ENCODE measurements around the gene HAPSTR1.

HAPSTR1 gene

DNA sequence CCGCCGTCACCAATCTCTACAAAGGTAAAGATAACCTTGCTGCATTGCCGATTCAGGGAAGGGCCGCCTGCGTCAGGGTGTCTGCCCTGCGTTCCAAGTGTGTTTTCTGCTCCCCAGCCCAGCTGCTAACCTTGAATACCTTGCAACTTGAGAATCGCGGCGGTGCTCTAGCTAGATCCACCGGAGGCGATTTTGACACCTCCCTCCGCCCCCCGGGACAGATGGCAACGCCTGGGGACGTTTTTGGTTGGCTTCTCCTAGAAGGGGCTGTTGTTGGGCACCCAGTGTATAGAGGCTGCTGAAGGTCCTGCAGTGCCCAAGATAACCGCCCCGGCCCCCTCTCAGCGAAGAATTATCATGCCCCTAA lies 1.5 kb downstream of the HAPSTR1 start:
- TF ChIP-seq MYC (IDR thresholded peaks at IDR 0.05; ENCODE audit: low read depth, low read length) = no peak
- TF ChIP-seq, protein P1, sequence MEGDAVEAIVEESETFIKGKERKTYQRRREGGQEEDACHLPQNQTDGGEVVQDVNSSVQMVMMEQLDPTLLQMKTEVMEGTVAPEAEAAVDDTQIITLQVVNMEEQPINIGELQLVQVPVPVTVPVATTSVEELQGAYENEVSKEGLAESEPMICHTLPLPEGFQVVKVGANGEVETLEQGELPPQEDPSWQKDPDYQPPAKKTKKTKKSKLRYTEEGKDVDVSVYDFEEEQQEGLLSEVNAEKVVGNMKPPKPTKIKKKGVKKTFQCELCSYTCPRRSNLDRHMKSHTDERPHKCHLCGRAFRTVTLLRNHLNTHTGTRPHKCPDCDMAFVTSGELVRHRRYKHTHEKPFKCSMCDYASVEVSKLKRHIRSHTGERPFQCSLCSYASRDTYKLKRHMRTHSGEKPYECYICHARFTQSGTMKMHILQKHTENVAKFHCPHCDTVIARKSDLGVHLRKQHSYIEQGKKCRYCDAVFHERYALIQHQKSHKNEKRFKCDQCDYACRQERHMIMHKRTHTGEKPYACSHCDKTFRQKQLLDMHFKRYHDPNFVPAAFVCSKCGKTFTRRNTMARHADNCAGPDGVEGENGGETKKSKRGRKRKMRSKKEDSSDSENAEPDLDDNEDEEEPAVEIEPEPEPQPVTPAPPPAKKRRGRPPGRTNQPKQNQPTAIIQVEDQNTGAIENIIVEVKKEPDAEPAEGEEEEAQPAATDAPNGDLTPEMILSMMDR (IDR thresholded peaks at IDR 0.05; ENCODE audit: low read depth, low read length) = no peak
- TF ChIP-seq, protein P2, sequence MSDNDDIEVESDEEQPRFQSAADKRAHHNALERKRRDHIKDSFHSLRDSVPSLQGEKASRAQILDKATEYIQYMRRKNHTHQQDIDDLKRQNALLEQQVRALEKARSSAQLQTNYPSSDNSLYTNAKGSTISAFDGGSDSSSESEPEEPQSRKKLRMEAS (IDR thresholded peaks at IDR 0.05; ENCODE audit: low read depth, low read length) = no peak
- no peak for TF ChIP-seq POLR2A (IDR thresholded peaks at IDR 0.05; ENCODE audit: extremely low read depth, insufficient read length)
- DNase-seq (ENCODE audit: low read depth) = peak; percentile 45
- H3K4me3 ChIP-seq (ENCODE audit: low read depth, low read length) = peak overlapping the region; percentile 79

DNA sequence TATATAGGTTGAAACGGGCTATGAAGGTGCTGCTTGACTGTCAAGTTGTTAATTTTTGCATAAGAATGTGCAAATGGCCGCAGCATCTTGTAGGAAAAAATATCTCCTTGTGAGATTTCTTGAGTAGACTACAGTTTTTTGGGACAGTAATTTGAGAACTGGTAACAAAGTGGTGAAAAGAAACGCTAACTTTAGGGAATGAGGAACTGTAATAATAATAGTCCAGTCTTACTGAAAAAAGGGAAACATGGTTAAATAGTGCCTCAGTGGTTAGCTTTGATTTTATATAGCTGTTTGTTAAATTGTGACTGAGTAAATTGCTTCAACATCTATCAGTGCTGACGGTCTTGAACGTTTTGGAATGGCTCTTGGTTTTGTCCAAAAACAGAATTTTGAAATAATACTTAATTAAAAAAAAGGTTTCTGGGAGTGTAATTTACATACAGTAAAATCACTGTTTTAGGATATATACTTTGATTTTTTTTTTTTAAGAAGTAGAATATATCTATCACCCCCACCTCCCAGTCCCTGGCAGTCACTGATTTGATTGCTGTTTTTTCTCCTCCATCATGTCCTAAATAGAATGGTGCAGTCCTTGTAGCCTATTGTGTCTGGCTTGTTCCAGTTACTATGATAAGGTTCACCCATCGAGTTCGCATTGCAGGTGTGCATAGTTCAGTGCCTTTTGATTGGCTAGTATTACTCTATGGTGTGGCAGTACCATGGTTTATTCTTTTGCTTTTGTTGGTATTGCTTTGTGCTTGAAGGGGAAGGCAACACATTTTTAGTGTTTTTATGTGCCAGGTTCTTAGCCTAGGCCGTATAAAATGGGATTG lies 2.8 kb downstream of the HAPSTR1 start:
- TF ChIP-seq POLR2A (IDR thresholded peaks at IDR 0.05; ENCODE audit: extremely low read depth, insufficient read length) = no peak
- TF ChIP-seq, protein P1 (IDR thresholded peaks at IDR 0.05; ENCODE audit: low read depth, low read length) = no peak
- TF ChIP-seq MYC (IDR thresholded peaks at IDR 0.05; ENCODE audit: low read depth, low read length) = no peak
- TF ChIP-seq, protein P2 (IDR thresholded peaks at IDR 0.05; ENCODE audit: low read depth, low read length) = no peak
- no peak for DNase-seq (ENCODE audit: low read depth)
- H3K4me3 ChIP-seq (ENCODE audit: low read depth, low read length) = peak overlapping the region; percentile 79

DNA sequence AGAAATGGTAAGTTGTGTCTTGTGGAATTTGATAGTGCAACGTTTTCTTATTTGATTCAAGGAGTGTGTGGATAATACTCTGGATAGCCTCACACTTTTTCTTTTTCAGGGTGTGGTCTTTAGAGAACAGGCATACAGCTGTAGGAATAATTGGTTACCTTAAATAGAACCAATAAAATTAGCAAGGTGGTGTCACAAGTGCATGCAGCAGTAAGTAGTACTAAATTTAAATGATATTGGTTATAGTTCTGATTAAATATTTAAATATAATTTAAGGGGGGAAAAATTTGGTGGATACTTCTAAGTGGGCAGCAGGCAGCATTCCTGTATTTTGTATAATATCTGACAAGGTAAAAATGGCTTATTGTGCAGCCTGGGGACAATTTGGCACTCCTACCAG lies 3.7 kb downstream of the HAPSTR1 start:
- DNase-seq (ENCODE audit: low read depth) = no peak
- TF ChIP-seq, protein P2 (IDR thresholded peaks at IDR 0.05; ENCODE audit: low read depth, low read length) = no peak
- no peak for TF ChIP-seq MYC (IDR thresholded peaks at IDR 0.05; ENCODE audit: low read depth, low read length)
- TF ChIP-seq, protein P1 (IDR thresholded peaks at IDR 0.05; ENCODE audit: low read depth, low read length) = no peak
- no peak for TF ChIP-seq POLR2A (IDR thresholded peaks at IDR 0.05; ENCODE audit: extremely low read depth, insufficient read length)
- H3K4me3 ChIP-seq (ENCODE audit: low read depth, low read length) = peak overlapping the region; percentile 79

DNA sequence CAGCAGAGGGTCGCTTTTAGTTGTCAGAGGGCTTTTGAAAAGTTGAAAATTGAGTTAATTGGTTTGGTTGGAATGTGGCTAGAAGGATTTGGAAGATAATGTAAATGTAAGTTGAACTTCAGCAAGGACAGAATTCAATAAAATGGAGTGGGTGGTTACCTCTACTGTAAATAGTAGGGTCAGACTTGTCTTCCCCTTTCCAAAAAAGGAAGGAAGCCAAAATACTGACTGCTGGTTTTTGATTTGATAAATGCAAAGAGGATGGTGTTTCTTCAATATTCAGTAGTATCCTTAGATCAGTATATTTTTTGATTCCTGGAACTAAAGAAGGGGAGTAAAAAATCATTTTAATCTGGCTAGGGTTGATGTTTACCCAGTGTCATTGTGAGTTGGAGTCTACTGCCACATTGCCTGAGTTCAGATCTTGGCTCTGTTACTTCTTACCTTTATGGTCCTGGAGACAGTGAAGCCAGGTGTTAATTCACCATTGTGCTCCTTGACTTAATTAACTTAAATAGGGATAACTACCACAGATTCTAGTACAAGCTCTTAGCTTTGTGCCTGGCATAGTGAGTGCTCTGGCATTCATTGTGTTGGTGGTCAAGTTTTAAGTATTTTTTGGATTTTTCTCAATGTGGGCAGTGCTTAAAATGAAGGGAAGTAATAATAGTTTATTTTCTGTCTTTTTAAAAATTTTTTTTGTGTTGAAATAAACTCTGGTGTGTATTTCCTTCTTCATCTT lies 4.4 kb downstream of the HAPSTR1 start:
- TF ChIP-seq, protein P2 (IDR thresholded peaks at IDR 0.05; ENCODE audit: low read depth, low read length) = no peak
- TF ChIP-seq MYC (IDR thresholded peaks at IDR 0.05; ENCODE audit: low read depth, low read length) (no peak), POLR2A (IDR thresholded peaks at IDR 0.05; ENCODE audit: extremely low read depth, insufficient read length) (no peak)
- TF ChIP-seq, protein P1 (IDR thresholded peaks at IDR 0.05; ENCODE audit: low read depth, low read length) = no peak
- DNase-seq (ENCODE audit: low read depth) = no peak
- H3K4me3 ChIP-seq (ENCODE audit: low read depth, low read length) = peak overlapping the region; percentile 79

DNA sequence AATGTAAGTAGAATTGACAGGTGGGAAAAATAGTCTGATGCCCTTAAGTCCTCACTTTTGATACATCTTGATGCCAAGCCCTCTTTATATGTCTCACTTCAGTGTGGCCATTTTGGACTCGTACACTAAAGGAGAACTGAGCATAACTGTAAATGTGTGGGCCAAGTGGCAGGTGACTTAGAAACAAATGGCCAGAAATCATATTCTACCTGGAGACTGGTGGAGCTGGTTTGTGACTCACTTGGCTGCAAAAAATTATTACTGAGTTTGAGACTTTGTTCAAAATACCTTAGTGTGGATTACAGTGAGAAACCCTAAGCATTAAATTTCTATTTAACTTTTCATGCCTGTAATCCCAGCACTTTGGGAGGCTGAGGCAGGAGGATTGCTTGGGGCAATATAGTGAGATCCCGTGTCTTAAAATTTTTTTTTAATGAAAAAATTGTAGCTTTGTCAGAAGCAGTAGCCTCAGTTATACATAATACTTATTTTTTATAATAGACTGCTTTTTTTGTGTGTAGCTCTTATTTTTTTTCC lies 5.0 kb downstream of the HAPSTR1 start:
- no peak for DNase-seq (ENCODE audit: low read depth)
- TF ChIP-seq POLR2A (IDR thresholded peaks at IDR 0.05; ENCODE audit: extremely low read depth, insufficient read length) (no peak), MYC (IDR thresholded peaks at IDR 0.05; ENCODE audit: low read depth, low read length) (no peak)
- TF ChIP-seq, protein P1 (IDR thresholded peaks at IDR 0.05; ENCODE audit: low read depth, low read length) = no peak
- TF ChIP-seq, protein P2 (IDR thresholded peaks at IDR 0.05; ENCODE audit: low read depth, low read length) = no peak
- peak overlapping the region; percentile 14 for H3K4me3 ChIP-seq (ENCODE audit: low read depth, low read length)
